ENCODE results near the gene FXYD6.
"Not testable (repeated sequence)": the region's sequence is repeated elsewhere in the genome, so short reads cannot be mapped to it uniquely, and the experiment has no call there.

The FXYD6 gene

DNA sequence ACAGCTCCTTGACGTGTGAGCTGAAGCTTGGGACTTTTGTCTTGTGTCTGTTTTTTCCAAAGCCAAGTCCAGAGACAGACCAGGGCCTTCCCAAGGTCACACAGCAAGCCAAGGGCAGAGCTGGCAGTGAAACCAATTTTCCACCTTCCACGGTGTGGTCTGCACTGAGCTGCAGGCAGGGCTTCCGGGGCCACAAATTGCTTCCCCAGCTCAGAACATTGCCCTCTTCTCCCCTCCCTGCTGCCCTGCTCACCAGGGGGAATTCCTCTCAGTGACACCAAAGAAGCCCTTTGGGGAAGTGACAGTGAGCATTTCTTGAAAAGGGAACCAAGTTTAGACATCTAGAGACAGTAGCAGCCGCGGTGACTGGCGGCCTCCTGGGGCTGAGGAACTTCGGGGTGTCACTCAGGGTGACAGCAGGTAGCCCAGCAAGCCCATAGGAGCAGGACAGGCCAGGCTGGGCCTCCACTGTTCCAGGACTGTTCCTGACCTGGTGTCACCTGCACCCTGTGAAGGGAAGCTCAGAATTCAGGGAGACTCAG lies 61.1 kb downstream of the FXYD6 start:
- no peak for DNase-seq

DNA sequence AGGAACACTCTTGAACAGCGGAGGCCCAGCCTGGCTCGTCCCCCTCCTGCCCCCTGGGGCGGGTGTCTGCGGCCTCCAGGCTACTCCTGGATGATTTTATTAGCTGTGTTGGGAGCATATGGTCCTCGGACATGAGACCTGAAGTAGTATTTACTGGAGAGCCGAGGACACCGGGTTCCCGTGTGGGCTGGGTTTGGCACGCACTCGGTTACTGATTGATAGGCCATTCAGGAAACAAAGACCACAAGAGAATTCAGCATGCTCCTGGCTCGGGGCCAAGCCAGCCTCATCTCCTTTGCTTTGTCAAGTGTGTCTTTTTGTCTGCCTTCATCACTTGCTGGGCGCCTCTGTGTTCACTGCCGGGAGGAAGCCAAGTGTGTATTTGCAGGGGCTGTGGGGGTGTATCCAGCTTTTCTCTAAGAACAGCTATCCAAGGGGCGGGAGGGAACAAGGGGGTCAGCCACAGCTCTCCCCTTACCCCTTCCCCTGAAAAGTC lies 61.6 kb downstream of the FXYD6 start:
- DNase-seq, result peak; percentile 42

DNA sequence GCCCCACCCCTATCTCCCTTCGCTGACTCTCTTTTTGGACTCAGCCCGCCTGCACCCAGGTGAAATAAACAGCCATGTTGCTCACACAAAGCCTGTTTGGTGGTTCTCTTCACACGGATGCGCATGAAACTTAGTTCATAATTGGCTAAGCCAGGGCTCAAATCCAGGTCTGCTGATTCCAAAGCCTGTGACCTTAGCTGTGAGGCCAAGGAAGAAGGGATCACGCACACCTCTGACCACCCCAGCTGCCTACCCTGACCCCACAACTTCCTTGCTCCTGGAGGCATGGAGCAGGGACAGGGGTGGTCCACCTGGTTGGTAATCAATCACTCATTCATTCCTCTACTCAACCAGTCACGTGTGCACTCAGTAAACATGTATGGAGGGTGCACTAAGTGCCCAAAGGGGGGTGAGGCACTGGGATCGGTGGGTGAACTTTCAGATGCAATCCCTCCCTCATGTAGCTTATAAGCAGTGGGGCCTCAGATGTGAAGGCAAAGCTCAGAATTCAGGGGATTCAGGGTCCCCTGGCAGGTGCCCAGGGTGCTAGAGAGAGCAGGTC lies 62.2 kb downstream of the FXYD6 start:
- DNase-seq, result no peak

- not testable (repeated sequence) for DNase-seq
Measured at GRCh38 chr11:117810056-117810451, 66.4 kb downstream of the FXYD6 start.

GRCh38 chr11:117809236-117810055 lies 67.0 kb downstream of the FXYD6 start:
- peak; percentile 67 for DNase-seq

GRCh38 chr11:117808784-117809183 lies 67.7 kb downstream of the FXYD6 start:
- no peak for DNase-seq

- DNase-seq, result peak; percentile 41
Measured at GRCh38 chr11:117807482-117808327, 68.8 kb downstream of the FXYD6 start.

- no peak for DNase-seq
Measured at GRCh38 chr11:117806846-117807245, 69.6 kb downstream of the FXYD6 start.

GRCh38 chr11:117805045-117805444 lies 71.4 kb downstream of the FXYD6 start:
- no peak for DNase-seq

GRCh38 chr11:117803896-117804295 lies 72.6 kb downstream of the FXYD6 start:
- no peak for DNase-seq

- no peak for DNase-seq
Measured at GRCh38 chr11:117799634-117800033, 76.8 kb downstream of the FXYD6 start.

DNA sequence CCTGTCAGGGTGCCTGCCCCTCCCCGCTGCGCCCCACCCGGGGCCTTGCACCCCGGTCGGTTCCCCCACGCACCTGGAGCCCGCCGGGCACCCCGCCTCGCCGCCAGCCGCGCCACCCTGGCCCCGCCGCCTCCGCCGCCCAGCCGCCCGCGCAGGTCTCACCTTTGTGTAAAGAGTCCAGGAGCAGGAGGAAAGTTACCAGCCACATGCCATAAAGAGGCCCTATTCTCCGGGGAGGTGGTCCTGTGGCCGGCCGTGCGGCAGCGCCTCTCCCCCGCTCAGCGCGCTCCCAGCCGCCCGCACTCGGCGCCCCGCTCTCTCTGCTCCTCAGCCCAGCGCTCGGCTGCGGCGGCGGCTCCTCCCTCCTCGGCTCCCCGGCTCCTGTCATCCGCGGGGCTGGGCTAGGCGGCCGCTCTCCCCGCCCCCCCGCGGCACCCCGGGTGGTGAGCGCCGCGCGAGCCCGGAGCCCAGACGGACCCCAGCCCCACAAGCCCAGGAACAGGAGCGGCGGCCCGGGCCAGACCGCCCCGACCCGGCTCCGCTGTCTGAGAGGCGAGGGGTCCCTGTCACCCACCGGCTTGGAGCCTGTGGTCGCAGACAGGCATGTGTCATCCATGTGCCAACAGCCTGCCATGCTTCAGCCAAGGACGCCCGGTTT lies 79.5 kb downstream of the FXYD6 start, which contains the start of gene DSCAML1:
TSS of gene DSCAML1 (minus strand) at position 345 of the 658 bp plus-strand sequence. CDS start at position 208, 137 bp downstream.
- DNase-seq, result peak; percentile 13

DNA sequence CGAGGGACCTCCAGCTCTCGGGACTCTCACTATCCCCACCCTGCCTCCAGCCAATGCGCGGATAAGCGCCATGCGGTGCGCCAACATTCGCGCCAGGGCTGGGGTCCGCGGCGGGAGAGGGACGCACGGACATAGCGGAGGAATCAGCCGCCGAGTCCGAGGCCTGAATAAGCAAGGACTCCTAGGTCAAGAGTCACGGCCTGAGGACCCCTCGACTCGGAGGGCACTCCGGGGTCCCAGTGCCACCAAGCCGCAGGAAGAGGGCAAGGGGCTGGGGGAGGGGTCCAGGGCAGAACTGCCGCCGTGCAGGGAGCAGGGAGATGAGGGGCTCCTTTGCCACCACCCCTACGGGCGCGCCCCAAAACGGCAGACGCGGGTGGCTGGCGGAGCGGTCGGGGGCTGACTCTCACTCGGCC lies 80.0 kb downstream of the FXYD6 start:
- no peak for DNase-seq

- no peak for DNase-seq
Measured at GRCh38 chr11:117795638-117796455, 80.6 kb downstream of the FXYD6 start.

- no peak for DNase-seq
Measured at GRCh38 chr11:117794772-117795629, 81.5 kb downstream of the FXYD6 start.

- DNase-seq, result no peak
Measured at GRCh38 chr11:117794135-117794534, 82.3 kb downstream of the FXYD6 start.

GRCh38 chr11:117793583-117793982 lies 82.9 kb downstream of the FXYD6 start:
- DNase-seq, result no peak

GRCh38 chr11:117792992-117793391 lies 83.5 kb downstream of the FXYD6 start:
- DNase-seq, result no peak

DNA sequence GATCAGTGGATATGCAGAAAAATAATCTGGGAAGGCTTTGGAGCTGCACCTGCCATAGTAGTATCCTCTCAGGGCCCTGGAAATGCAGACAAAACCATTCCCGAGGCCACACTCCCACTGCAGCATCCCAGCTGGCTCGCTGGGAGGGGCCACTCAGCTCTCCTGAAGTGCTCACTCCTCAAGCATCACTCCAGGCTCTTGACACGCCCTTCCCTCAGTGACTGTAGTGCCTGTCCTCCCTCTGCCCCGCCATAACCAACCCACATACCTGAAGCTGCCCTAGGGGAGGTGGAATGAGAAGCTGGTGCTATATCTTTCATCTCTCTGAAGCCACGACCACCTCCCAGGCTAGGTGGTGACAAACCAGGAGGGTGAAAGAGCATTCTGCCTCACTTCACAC lies 84.2 kb downstream of the FXYD6 start:
- no peak for DNase-seq

- no peak for DNase-seq
Measured at GRCh38 chr11:117790279-117790678, 86.2 kb downstream of the FXYD6 start.

- DNase-seq, result no peak
Measured at GRCh38 chr11:117789241-117789640, 87.2 kb downstream of the FXYD6 start.
